Effector memory CD8-positive, alpha-beta T cell (primary cell): Measurements from ENCODE around the gene GIPR.

ENCODE experiments used
- ATAC-seq: fragments of 150-1000 bp; cut with Tn5 transposase; replicated peaks from 2 replicates; pipeline ENCODE4 v1.10.0; 2021; ENCODE audit warnings: mild to moderate bottlenecking, moderate library complexity
- DNase-seq, 3 experiments: peaks; one replicate each; pipeline ENCODE4 v3.0.0; 2021
- H3K27ac Mint-ChIP-seq, 2 donors: one replicate each; pipeline ENCODE4 v1.8.0; 2022; ENCODE audit warnings: mild to moderate bottlenecking in 2 of 2, mixed read lengths in 2 of 2, moderate library complexity in 2 of 2
- H3K27me3 Mint-ChIP-seq, 2 donors: one replicate each; pipeline ENCODE4 v1.8.0; 2022; ENCODE audit warnings: mixed read lengths in 2 of 2
- H3K36me3 Mint-ChIP-seq: one replicate; pipeline ENCODE4 v1.8.0; 2022; ENCODE audit warnings: mild to moderate bottlenecking, moderate library complexity, mixed read lengths; ENCODE audit not compliant: insufficient read depth
- H3K4me1 Mint-ChIP-seq, 2 donors: one replicate each; pipeline ENCODE4 v1.8.0; 2022; ENCODE audit warnings: low read depth in 2 of 2, mixed read lengths in 2 of 2
- H3K4me3 Mint-ChIP-seq, 2 donors: one replicate each; pipeline ENCODE4 v1.8.0; 2022; ENCODE audit warnings: mild to moderate bottlenecking in 2 of 2, mixed read lengths in 2 of 2, moderate library complexity in 2 of 2
- H3K9me3 Mint-ChIP-seq, 2 donors: one replicate each; pipeline ENCODE4 v1.8.0; 2022; ENCODE audit warnings: mixed read lengths in 2 of 2

Gene GIPR

GRCh38 chr19:45640849-45641273, 27.2 kb upstream of the GIPR start:
- DNase-seq (peak; percentile 24 to 47 (median 40)), ATAC-seq (no peak)
- Mint-ChIP-seq H3K4me3 (peak overlapping the region; percentile 74 to 75), H3K27me3 (no peaks in the 10 kb centered on the region), H3K9me3 (no peaks in the 10 kb centered on the region), H3K27ac (peak overlapping the region; percentile 87 to 98), H3K4me1 (peaks cover 33 to 47% of the 10 kb centered on the region in 2 donors), H3K36me3 (peaks cover 37% of the 10 kb centered on the region)

DNA sequence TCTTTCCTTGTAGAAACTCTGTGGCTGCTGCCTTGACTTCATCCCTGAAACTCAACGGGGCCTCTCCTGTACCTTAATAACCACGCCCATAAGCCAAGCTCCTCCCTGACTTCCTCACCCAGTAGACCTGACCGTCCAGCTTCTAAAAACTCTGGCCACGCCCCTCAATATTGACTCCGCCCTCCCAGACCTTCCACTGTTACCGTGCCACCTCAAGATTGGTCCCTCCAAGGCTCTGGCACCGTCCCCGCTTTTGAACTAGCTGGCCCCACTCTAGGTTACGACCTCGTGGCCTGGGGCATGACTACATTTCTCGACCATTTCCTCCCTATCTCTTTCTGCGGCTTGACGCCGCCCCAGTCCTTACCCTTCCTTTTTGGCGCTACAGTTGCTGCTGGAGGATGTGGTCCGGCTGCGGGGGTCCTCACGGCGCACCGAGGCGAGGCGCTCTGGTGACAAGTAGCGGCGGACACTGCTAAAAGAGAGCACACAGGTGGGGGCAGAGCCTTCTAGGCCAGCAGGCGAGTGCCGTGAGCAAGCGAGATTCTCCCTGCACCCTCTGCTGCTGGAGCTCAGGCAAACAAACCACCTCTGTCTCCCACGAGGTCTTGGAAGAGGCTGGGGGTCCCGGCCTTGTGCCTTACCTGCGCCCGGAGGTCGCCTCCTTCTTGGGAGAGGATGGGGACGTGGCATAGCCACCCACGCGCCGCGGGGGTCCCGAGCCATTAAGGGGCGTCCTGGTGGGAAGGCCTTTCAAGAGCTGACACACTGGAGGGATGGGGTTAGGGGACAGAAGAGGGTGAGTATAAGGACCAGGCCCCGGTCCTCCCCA, 26.5 kb upstream of the GIPR start:
- no peaks in the 10 kb centered on the region for H3K27me3 Mint-ChIP-seq
- H3K4me3 Mint-ChIP-seq, result peak overlapping the region; percentile 74 to 75
- ATAC-seq, result peak; percentile 18
- H3K4me1 Mint-ChIP-seq, result peaks cover 40 to 53% of the 10 kb centered on the region in 2 donors
- H3K27ac Mint-ChIP-seq, result peak overlapping the region; percentile 87 to 98
- peak; percentile 65 to 70 (median 69) for DNase-seq
- peaks cover 35% of the 10 kb centered on the region for H3K36me3 Mint-ChIP-seq
- no peaks in the 10 kb centered on the region for H3K9me3 Mint-ChIP-seq

DNA sequence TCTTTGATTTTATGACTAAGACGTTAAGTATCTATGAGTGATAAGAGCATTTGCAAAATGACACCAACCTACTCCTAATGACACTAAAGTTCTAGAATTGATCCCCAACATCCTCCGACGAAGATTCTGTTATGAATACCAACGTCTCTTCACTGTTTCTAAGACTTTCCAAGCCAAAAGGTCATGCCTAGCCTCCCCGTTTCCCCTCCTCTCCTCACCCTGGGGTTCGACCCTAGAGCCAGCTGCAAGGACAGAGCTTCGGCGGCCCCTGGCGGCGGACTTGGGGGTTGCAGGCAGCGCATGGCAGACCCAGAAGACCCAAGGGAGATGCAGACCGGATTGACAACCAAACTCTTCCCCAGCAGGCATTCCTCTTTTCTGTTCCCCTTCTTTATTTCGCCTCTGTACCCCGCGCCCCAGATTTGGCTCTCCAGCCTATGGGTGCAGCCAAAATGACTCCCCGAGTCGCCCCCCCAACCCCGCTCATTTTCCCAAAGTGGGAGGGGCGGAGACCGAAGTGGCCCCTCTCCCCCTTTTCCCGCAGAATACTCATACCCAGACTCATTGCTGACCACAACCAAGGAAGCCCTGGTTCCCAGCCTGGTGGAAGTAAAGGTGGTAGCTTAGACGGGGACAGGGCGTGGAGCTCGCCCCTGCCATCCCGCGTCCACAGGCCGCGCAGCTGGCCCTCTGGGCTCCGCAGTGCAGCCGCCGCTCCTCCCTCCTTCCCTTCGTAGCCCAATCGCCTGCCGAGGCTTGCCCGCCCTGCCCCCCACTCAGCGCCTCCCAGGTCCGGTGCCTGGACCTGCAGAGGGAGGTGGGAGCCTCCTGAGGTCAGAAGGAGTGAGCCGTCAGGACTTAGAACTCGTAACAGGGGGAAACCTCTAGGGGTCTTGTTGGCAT, 24.7 kb upstream of the GIPR start:
- no peaks in the 10 kb centered on the region for H3K27me3 Mint-ChIP-seq
- H3K9me3 Mint-ChIP-seq, result no peaks in the 10 kb centered on the region
- DNase-seq (peak; percentile 89 to 93 (median 90)), ATAC-seq (peak; percentile 16)
- peak overlapping the region; percentile 74 to 75 for H3K4me3 Mint-ChIP-seq
- H3K4me1 Mint-ChIP-seq, result peaks cover 40 to 53% of the 10 kb centered on the region in 2 donors
- H3K36me3 Mint-ChIP-seq, result peaks cover 34% of the 10 kb centered on the region
- H3K27ac Mint-ChIP-seq, result peak overlapping the region; percentile 87 to 98

DNA sequence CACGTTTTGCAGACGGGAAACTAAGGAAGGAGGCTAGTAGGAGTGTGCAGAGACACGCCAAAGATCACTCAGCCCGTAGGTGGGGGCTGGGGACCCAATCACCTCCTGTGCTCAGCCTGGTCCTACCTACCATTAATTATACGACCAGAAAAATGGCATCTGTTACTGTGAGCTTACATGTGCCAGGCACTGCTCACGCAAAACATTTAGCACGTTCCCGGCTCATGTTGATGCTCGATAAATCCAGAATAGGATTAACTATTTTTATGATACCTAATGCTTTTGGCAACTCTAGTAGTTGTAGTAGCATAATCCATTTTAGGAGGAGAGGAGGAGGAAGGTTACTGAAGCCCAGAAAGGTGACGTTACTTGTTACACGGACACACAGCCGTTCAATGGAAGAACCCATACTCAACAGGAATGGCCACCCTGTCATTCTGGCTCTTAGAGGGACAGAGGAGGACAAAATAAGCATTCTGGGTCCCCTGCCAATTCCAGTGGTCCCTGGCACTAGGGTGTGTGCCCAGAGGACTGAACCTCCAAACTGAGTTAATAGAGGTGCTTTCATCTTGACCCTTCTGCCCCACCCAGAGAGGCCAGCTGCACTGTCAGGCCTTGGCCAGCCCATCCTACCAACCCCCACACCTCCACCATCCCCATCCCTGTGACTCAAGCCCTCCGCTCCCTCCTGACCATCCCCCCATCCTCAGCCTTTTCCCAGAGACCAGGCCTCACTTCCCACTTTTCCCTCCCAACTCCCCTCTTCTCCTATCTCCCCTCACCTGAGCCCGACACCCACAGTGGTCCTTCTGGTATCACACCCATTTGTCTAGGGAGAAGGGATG, 23.9 kb upstream of the GIPR start:
- Mint-ChIP-seq H3K4me3 (no peak overlapping the region), H3K4me1 (peaks cover 32 to 46% of the 10 kb centered on the region in 2 donors), H3K9me3 (no peaks in the 10 kb centered on the region), H3K27me3 (no peaks in the 10 kb centered on the region), H3K27ac (peak overlapping the region; percentile 70 to 98), H3K36me3 (peaks cover 30% of the 10 kb centered on the region)
- DNase-seq (no peak), ATAC-seq (no peak)

DNA sequence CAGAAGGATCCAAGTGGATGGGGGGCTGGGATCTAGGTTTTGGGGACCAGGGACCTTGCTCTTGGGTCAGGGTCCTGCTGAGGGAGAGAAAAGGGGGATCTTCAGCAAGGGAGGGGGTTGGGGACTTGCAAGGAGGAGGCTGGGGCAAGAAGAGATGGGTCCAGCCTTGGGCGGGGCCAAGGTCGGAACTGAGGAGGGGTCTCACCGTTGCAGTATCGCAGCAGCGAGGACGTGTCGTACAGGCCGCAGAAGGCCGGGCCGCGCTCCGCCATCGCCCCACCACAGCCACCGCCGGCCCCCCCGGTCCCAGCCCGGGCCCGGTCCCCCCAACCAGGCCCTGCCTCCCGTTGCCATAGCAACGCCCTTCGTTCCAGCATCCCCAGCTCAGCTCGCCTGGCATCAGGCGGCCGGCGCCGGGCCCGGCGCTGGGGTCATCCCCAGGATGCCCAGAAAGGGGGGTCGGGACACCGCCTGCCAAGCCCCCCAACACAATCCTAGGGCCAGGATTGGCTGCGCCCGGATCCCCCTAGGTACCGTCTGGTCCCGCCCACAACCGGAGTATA, 22.9 kb upstream of the GIPR start:
- no peak for ATAC-seq
- Mint-ChIP-seq H3K36me3 (peaks cover 30% of the 10 kb centered on the region), H3K27ac (peak overlapping the region; percentile 81 to 98), H3K4me3 (peak overlapping the region; percentile 83 to 84), H3K4me1 (peaks cover 32 to 42% of the 10 kb centered on the region in 2 donors), H3K27me3 (no peaks in the 10 kb centered on the region), H3K9me3 (no peaks in the 10 kb centered on the region)
- no peak for DNase-seq

GRCh38 chr19:45645631-45646344, 22.2 kb upstream of the GIPR start:
- Mint-ChIP-seq H3K4me3 (peak overlapping the region; percentile 83 to 84), H3K4me1 (peaks cover 29 to 36% of the 10 kb centered on the region in 2 donors), H3K9me3 (no peaks in the 10 kb centered on the region), H3K27ac (peak overlapping the region; percentile 81 to 98), H3K36me3 (peaks cover 28% of the 10 kb centered on the region), H3K27me3 (peaks cover 0 to 4% of the 10 kb centered on the region in 2 donors)
- peak; percentile 68 to 77 (median 74) for DNase-seq
- peak; percentile 36 for ATAC-seq

DNA sequence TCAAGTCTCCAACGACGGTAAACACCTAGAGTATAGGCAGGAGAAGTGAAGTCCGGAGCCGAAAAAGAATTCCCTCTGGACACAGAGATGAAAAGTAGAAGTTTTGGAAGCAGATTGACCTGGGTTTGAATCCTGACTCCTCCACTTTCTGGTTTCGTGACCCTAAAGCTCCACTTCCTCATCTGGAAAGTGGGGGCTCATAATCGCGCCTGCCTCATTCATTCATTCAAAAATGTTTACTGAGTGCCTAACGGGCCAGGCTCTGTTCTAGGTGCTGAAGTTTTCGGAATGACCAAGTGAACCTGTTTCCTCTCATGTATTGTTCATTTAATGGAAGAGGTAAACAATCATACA, 21.7 kb upstream of the GIPR start:
- ATAC-seq (no peak), DNase-seq (no peak)
- peak overlapping the region in 1 of 2 donors; percentile 98 for H3K27ac Mint-ChIP-seq
- H3K4me1 Mint-ChIP-seq, result peaks cover 24 to 31% of the 10 kb centered on the region in 2 donors
- peaks cover 0 to 9% of the 10 kb centered on the region in 2 donors for H3K27me3 Mint-ChIP-seq
- peak overlapping the region; percentile 83 to 84 for H3K4me3 Mint-ChIP-seq
- no peaks in the 10 kb centered on the region for H3K9me3 Mint-ChIP-seq
- H3K36me3 Mint-ChIP-seq, result peaks cover 22% of the 10 kb centered on the region

- Mint-ChIP-seq H3K9me3 (no peaks in the 10 kb centered on the region), H3K27ac (no peak overlapping the region), H3K4me3 (no peak overlapping the region), H3K36me3 (no peaks in the 10 kb centered on the region), H3K27me3 (peaks cover 0 to 9% of the 10 kb centered on the region in 2 donors), H3K4me1 (peaks cover 6 to 8% of the 10 kb centered on the region in 2 donors)
- DNase-seq, result no peak
- no peak for ATAC-seq
Observed at GRCh38 chr19:45650722-45651121, 17.3 kb upstream of the GIPR start.

- H3K27me3 Mint-ChIP-seq, result peaks cover 0 to 9% of the 10 kb centered on the region in 2 donors
- no peak overlapping the region for H3K27ac Mint-ChIP-seq
- DNase-seq (no peak), ATAC-seq (no peak)
- H3K9me3 Mint-ChIP-seq, result no peaks in the 10 kb centered on the region
- H3K4me1 Mint-ChIP-seq, result no peaks in the 10 kb centered on the region
- no peaks in the 10 kb centered on the region for H3K36me3 Mint-ChIP-seq
- H3K4me3 Mint-ChIP-seq, result no peak overlapping the region
Observed at GRCh38 chr19:45653634-45654033, 14.4 kb upstream of the GIPR start.

- Mint-ChIP-seq H3K9me3 (no peaks in the 10 kb centered on the region), H3K4me1 (no peaks in the 10 kb centered on the region), H3K36me3 (no peaks in the 10 kb centered on the region), H3K27ac (no peak overlapping the region), H3K4me3 (no peak overlapping the region), H3K27me3 (peaks cover 0 to 9% of the 10 kb centered on the region in 2 donors)
- no peak for DNase-seq
- no peak for ATAC-seq
Observed at GRCh38 chr19:45655073-45655472, 12.9 kb upstream of the GIPR start.

DNA sequence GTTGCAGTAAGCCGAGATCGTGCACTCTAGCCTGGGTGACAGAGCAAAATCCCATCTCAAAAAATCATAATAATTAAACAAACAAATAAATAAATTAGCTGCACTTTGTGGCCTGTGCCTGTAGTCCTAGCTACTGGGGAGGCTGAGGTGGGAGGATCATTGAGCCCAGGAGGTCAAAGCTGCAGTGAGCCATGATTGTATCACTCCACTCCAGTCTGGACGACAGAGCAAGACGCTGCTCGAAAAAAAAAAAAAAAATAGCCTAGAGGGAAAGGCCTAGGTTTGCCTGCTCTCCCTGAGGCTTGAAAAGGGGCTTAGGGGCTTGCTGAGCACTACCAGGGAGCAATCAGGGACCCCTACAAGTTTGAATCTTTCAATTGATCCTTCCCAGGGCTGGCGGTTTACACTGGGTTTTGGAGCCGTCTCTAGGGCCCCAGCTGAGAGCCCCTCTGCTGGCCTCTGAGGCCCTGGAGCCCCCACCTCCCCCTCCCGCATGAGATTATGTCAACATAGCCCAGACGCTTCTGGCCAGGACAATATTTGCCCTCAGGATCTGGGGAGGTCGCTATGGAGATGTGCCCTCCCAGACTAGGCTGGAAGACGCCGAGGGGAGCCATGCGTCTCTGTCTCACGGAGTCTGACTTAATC, 10.4 kb upstream of the GIPR start:
- no peaks in the 10 kb centered on the region for H3K27me3 Mint-ChIP-seq
- no peak for ATAC-seq
- H3K4me3 Mint-ChIP-seq, result no peak overlapping the region
- peaks cover 0 to 4% of the 10 kb centered on the region in 2 donors for H3K4me1 Mint-ChIP-seq
- DNase-seq, result no peak
- no peaks in the 10 kb centered on the region for H3K9me3 Mint-ChIP-seq
- H3K27ac Mint-ChIP-seq, result no peak overlapping the region
- peaks cover 3% of the 10 kb centered on the region for H3K36me3 Mint-ChIP-seq
